UCSD-AML1 (cell line): ENCODE measurements around the gene GNA15.

Experiments used
- DNase-seq: peaks from one replicate; lab custom pipeline; 2025; ENCODE audit not compliant: unreplicated experiment; lab: John Stamatoyannopoulos, UW

Gene GNA15

GRCh38 chr19:3120611-3121276, 15.1 kb upstream of the GNA15 start:
- DNase-seq: no peak

GRCh38 chr19:3121396-3121795, 14.4 kb upstream of the GNA15 start:
- no peak for DNase-seq

GRCh38 chr19:3121821-3122511, 13.9 kb upstream of the GNA15 start:
- DNase-seq: no peak

- DNase-seq: no peak
Measured at GRCh38 chr19:3122512-3122870, 13.3 kb upstream of the GNA15 start.

GRCh38 chr19:3123088-3123721, 12.6 kb upstream of the GNA15 start:
- no peak for DNase-seq

- no peak for DNase-seq
Measured at GRCh38 chr19:3123956-3124355, 11.9 kb upstream of the GNA15 start.

- DNase-seq: no peak
Measured at GRCh38 chr19:3124630-3125029, 11.2 kb upstream of the GNA15 start.

- DNase-seq: peak; percentile 65
Measured at GRCh38 chr19:3125900-3126524, 9.8 kb upstream of the GNA15 start.

- DNase-seq: no peak
Measured at GRCh38 chr19:3129112-3129511, 6.7 kb upstream of the GNA15 start.

GRCh38 chr19:3131168-3131567, 4.7 kb upstream of the GNA15 start:
- DNase-seq: no peak

- DNase-seq: peak; percentile 86
Measured at GRCh38 chr19:3132971-3133792, 2.7 kb upstream of the GNA15 start.

GRCh38 chr19:3133793-3134116, 2.1 kb upstream of the GNA15 start:
- DNase-seq: no peak

- DNase-seq: no peak
Measured at GRCh38 chr19:3136684-3137055, 837 bp downstream of the GNA15 start.

- no peak for DNase-seq
Measured at GRCh38 chr19:3137119-3137518, 1.3 kb downstream of the GNA15 start.

- DNase-seq: no peak
Measured at GRCh38 chr19:3138268-3138667, 2.4 kb downstream of the GNA15 start.

GRCh38 chr19:3140667-3141038, 4.8 kb downstream of the GNA15 start:
- peak; percentile 35 for DNase-seq

- no peak for DNase-seq
Measured at GRCh38 chr19:3142292-3142670, 6.4 kb downstream of the GNA15 start.

GRCh38 chr19:3142781-3143337, 7.0 kb downstream of the GNA15 start:
- DNase-seq: no peak

- DNase-seq: peak; percentile 55
Measured at GRCh38 chr19:3145909-3146676, 10.3 kb downstream of the GNA15 start.

- DNase-seq: peak; percentile 71
Measured at GRCh38 chr19:3146677-3147100, 10.9 kb downstream of the GNA15 start.
